ENCODE results near the gene ZNF606.
"Not testable (repeated sequence)": the region's sequence is repeated elsewhere in the genome, so short reads cannot be mapped to it uniquely, and the experiment has no call there.

Gene ZNF606

DNA sequence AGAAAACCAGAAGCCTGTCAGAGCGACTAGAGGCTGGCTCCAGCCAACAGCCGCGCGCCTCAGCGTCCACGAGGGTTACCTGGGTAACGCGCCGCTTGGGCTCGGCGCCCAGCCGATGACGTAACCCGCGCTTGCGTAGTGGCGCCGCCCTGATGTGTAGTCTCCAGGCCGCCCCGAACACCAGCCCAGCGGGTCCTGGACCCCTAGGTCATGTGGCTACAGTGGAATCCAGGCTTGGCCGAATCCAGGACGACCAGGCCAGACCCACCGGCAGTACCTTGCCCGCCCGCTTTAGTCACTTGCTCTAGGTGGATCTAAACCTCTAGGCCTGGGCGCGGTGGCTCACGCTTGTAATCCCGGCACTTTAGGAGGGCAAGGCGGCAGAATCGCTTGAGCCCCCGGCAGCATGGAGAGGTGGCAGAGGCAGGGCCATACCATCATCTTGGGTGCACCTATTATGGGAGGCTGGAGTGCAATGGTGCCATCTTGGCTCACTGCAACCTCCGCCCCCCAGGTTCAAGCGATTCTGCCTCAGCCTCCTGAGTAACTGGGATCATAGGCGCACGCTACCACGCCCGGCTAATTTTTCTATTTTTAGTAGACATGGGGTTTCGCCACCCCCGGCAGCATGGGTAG lies 7.2 kb upstream of the ZNF606 start:
- DNase-seq (ENCODE audit: low read depth) = no peak

DNA sequence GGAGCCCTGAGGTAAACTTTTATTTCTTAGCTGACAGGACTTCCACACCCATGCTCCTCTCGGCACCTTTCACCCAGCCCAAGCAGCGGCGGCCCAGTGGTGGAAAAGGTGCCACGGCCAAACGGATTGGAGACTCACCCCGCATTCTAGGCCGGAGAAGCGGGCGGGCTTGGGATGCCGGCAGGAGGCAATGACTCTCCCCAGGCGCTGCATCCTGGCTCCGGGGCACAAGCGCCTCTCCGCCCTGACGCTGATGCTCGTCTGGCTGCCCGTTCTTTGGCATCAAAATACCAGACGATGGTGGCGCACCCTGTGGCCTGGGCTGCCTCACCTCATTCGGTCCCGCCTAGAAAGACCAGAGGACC lies 6.7 kb upstream of the ZNF606 start:
- DNase-seq (ENCODE audit: low read depth) = no peak

DNA sequence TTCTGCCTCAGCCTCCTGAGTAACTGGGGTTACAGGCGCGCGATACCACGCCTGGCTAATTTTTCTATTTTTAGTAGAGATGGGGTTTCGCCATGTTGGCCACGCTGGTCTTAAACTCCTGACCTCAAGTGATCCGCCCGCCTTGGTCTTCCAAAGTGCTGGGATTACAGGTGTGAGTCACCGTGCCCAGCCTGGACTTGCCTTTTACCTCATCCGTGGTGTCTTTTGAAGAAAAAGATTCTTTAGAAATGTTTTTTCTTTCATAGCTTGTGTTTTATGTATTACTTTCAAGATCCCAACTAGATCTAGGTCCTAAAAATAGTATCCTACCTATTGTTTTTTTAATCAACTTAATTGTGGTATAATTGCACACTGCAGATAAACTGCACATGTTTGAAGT lies 6.3 kb upstream of the ZNF606 start:
- DNase-seq (ENCODE audit: low read depth) = not testable (repeated sequence)

- no peak for DNase-seq (ENCODE audit: low read depth)
Measured at GRCh38 chr19:58007285-58007684, 4.7 kb upstream of the ZNF606 start.

GRCh38 chr19:58003174-58003828 lies 681 bp upstream of the ZNF606 start:
- DNase-seq (ENCODE audit: low read depth) = no peak

GRCh38 chr19:58001895-58002369 lies 688 bp downstream of the ZNF606 start:
- no peak for DNase-seq (ENCODE audit: low read depth)

DNA sequence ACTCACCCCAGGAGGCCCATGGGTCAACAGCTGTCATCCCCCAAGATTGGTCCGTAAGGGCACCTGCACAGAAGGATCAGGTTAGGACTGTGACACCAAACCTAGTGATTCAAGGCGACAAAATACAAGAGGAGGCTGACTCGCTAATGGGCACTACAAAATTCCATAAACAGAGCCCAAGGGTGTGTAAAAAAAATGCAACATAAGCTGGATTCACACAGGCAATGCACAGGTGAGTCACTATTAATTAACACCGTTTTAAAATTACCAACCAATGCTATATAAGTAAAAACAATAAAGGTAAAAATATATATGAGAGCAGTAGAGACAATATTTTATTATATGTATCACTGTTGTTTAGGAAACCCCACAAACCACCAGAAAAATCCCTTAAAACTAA lies 1.9 kb downstream of the ZNF606 start:
- DNase-seq (ENCODE audit: low read depth) = no peak

DNA sequence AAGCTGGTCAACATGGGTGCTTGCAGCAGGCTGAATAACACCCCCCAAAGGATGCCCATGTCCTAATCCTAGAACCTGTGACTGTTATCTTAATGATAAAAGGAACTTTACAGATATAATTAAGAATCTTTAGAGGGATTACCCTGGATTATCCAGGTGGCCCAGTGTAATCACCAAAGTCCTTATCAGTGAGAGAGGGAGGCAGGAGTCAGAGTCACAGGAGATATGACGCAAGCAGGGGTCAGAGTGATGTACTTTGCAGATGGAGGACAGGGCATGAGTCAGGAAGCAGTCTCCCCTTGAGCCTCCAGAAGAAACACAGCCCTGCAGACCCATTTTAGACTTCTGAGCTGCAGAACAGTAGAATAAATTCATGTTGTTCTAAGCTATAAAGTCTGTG lies 9.8 kb downstream of the ZNF606 start:
- no peak for DNase-seq (ENCODE audit: low read depth)

DNA sequence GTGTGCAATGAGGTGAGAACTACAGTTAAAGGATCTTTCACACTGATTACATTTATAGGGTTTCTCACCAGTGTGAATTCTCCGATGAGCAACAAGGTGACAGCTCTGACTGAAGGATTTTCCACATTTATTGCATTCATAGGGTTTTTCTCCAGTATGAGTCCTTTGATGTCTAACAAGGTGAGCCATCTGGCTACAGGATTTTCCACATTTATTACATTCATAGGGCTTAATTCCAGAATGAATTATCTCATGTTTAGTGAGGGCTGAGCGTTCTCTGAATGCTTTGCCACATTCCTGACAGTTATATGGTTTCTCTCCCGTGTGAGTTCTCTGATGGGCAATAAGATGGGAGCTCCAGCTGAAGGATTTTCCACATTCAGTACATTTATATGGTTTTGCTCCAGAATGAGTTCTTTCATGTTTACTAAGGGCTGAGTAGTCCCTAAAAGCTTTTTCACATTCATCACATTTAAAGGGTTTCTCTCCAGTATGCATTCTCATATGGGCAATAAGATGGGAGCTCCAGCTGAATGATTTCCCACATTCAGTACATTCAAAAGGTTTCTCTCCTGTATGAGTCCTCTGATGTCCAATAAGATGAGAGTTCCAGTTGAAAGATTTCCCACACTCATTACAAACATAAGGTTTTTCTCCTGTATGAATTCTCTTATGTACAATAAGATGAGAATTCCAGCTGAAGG lies 23.9 kb downstream of the ZNF606 start:
- DNase-seq (ENCODE audit: low read depth) = no peak

DNA sequence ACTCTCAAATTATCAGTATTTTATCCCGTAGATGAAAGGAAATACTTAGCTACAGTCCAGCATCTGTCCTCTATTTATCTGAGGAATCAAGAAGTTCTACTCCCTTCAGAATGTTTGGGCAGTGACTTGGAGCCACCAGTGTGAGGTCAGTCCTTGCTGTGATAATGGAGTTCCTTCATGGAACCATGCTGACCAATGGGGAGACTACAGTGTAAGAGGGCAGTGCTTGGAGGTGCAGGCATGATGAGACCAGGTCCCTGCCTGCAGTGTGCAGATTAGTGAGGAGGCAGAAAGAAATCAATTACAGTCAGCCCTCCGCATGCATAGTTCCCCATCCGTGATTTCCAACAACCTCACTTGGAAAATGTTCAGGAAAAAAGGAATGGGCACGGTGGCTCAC lies 28.2 kb downstream of the ZNF606 start, which contains the start of gene C19orf18:
C19orf18 (minus strand) TSS at position 101 of the 400 bp plus-strand sequence. CDS start 102 bp downstream, outside the sequence.
- DNase-seq (ENCODE audit: low read depth) = no peak

DNA sequence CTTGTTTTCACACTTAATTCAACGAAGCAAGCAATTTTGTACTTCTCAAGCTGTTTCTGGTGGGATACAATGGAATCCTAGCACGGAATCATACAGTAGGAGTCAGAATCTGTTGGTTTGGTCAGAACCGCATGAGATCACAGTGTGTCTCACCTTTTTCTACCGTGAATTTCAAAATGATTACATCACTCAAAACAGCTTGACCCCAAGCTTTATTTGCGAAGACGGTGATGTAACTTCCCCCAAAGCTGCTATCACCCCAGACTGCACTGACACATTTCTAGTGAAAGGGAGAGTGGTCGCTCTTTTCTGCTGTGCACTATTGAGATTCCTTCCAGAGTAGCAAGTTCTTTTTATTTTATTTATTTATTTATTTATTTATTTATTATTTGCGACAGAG lies 37.9 kb downstream of the ZNF606 start:
- no peak for DNase-seq (ENCODE audit: low read depth)

DNA sequence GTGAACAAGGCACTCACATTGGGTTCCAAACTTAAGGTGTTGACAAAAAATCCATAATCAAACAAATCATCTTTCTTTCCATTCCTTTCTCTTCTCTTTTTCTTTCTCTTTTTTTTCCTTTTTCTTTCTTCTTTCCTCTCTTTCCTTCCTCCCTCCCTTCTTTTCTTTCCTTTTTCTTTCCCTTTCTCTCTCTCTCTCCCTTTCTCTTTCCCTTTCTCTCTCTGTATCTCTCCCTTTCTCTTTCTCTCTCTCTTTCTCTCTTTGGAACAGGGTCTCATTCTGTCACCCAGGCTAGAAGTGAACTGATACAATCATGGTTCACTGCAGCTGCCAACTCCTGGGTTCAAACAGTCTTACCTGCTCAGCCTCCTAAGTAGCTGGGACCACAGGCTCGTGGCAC lies 40.8 kb downstream of the ZNF606 start:
- no peak for DNase-seq (ENCODE audit: low read depth)

- DNase-seq (ENCODE audit: low read depth) = no peak
Measured at GRCh38 chr19:57954996-57955395, 47.6 kb downstream of the ZNF606 start.

DNA sequence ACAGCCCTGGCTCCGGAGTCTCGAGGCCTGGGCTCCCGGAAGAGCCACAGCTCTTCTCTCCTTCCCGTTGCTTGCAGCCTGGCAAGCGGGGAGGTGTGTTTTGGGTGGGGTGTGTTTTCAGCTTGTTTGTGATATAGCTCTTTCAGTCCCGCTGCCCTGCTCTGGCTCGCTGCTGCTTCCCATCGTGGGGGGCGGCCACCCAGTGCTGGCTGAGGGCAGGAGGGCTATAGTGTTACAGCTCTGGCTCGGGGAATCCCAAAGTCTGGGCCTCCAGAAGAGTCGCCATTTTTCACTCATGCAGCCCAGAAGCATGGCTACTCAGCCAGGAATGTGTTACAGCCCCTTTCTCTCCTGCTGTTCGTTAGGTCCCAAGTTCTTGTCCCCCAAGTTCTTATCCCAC lies 52.9 kb downstream of the ZNF606 start:
- DNase-seq (ENCODE audit: low read depth) = no peak

GRCh38 chr19:57949296-57949695 lies 53.3 kb downstream of the ZNF606 start:
- DNase-seq (ENCODE audit: low read depth) = no peak

DNA sequence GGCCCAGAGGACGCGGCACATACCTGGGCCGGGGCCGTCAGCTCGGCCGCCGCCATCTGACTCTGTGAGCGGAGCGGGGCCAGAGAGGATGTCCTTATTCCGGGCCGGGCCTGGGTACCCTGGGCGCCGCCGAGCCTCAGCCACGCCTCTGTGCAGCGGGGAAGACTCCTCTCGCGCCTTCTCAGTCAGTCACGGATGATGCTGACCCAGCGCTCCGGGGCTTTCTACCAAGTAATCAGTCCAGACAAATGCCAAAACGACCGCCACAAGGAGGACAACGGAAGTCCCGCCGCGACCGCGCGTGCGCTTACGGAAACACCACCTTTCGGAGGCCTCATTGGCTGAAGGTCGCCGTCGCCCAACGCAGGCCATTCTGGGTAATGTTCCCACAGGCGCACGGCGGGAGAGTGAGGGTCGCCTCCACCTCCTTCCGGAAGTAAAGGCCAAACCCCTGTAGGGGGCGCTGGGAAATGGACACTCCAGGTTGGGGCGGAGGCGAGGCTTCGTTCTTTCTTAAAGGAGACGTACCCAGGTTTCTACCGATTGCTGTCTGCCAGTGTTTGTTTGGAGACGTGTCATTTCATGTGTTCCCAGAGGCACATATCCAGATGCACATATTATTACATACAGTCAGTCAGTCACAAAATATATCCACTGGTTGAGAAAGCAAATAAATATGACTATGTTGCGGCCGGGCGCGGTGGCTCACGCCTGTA lies 55.0 kb downstream of the ZNF606 start, which contains the start of gene ZNF256:
ZNF256 (minus strand) TSS at position 288 of the 716 bp plus-strand sequence; CDS start at position 56, 232 bp downstream.
- DNase-seq (ENCODE audit: low read depth) = peak; percentile 80

DNA sequence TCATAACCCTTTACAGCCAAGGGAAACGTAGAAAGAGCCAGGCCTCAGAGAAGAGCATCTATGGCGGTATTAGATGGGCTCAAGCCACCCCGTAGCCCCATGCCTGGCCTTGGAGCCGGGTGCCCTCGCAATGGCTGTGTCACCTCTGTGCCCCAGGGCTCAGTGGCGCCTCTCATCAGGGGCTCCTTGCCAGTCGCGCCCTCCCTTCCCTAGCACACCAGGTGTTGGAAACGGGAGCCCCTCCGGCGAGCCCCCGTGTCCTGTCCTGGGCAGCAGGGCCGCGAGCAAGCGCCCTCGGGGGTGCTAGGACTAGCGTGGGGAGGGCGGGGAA lies 55.6 kb downstream of the ZNF606 start:
- no peak for DNase-seq (ENCODE audit: low read depth)

DNA sequence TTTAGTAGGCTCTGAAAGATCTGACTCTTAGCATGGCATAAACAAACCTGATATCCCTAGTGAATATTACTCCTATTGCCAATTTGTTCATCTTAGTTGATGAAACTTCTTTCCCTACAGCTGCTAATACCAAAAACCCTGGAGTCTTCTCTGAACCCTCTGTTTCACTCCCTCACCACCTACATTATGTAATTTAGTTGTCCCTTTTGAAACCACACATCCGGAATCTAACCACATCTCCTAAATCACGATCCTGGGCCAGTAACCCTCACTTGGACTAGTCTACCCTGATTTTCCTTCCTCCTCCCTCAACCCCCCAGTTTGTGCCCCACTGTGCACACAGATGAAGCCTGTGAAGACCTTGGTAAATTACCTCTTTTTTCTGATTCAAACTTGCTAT lies 56.3 kb downstream of the ZNF606 start:
- no peak for DNase-seq (ENCODE audit: low read depth)

GRCh38 chr19:57941593-57941992 lies 61.0 kb downstream of the ZNF606 start:
- DNase-seq (ENCODE audit: low read depth) = no peak

GRCh38 chr19:57935731-57936130 lies 66.9 kb downstream of the ZNF606 start:
- no peak for DNase-seq (ENCODE audit: low read depth)

- DNase-seq (ENCODE audit: low read depth) = no peak
Measured at GRCh38 chr19:57934820-57935665, 67.6 kb downstream of the ZNF606 start, which contains the start of gene ZNF418. TSS of gene ZNF418 (minus strand) at chr19:57935402. CDS start at chr19:57933822, 1,580 bp downstream.

DNA sequence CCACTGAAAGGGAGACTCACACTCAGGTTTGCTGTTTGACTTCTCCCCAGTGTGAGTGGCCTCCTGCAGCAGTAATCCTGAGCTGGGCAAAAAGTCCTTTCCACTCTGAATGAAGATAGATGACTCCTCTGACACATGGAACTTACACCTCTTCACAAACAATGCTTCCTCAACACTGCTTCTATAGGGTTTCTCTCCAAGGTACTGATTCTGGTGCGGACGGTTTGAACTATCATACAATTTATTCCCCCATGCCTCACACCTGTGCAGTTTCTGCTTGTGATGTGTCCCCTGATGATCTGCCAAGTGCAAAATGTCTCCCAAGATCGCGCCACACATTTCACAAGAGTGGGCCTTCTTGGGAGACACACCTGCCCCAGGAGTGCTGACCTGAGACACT lies 75.0 kb downstream of the ZNF606 start:
- no peak for DNase-seq (ENCODE audit: low read depth)
